ENCODE data around the gene CREB5.

DNA sequence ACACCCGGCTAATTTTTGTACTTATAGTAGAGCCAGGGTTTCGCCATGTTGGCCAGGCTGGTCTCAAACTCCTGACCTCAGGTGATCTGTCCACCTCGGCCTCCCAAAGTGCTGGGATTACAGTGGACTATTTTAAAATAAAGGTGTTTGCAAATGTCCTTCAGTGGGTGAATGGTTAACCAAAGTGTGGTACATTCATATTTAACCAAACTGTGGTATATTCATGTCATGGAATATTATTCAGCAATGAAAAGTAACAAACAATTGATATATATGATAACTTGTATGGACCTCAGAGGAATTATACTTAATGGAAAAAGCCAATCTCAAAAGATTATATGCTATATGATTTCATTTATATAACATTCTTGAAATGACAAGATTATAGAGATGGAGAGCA, 190.0 kb downstream of the CREB5 start:
- TF ChIP-seq, protein P1, sequence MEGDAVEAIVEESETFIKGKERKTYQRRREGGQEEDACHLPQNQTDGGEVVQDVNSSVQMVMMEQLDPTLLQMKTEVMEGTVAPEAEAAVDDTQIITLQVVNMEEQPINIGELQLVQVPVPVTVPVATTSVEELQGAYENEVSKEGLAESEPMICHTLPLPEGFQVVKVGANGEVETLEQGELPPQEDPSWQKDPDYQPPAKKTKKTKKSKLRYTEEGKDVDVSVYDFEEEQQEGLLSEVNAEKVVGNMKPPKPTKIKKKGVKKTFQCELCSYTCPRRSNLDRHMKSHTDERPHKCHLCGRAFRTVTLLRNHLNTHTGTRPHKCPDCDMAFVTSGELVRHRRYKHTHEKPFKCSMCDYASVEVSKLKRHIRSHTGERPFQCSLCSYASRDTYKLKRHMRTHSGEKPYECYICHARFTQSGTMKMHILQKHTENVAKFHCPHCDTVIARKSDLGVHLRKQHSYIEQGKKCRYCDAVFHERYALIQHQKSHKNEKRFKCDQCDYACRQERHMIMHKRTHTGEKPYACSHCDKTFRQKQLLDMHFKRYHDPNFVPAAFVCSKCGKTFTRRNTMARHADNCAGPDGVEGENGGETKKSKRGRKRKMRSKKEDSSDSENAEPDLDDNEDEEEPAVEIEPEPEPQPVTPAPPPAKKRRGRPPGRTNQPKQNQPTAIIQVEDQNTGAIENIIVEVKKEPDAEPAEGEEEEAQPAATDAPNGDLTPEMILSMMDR (IDR thresholded peaks at IDR 0.05): no peak
- TF ChIP-seq POLR2A (IDR thresholded peaks at IDR 0.05) (no peak), POLR2AphosphoS5 (IDR thresholded peaks at IDR 0.05) (no peak)
